GM18520 (cell line): ENCODE data around the gene FOXK1.

Experiments
- ATAC-seq: cut with Tn5 transposase; IDR thresholded peaks from one replicate; pipeline ENCODE4 v1.9.1; 2021; ENCODE audit not compliant: unreplicated experiment

FOXK1 gene

DNA sequence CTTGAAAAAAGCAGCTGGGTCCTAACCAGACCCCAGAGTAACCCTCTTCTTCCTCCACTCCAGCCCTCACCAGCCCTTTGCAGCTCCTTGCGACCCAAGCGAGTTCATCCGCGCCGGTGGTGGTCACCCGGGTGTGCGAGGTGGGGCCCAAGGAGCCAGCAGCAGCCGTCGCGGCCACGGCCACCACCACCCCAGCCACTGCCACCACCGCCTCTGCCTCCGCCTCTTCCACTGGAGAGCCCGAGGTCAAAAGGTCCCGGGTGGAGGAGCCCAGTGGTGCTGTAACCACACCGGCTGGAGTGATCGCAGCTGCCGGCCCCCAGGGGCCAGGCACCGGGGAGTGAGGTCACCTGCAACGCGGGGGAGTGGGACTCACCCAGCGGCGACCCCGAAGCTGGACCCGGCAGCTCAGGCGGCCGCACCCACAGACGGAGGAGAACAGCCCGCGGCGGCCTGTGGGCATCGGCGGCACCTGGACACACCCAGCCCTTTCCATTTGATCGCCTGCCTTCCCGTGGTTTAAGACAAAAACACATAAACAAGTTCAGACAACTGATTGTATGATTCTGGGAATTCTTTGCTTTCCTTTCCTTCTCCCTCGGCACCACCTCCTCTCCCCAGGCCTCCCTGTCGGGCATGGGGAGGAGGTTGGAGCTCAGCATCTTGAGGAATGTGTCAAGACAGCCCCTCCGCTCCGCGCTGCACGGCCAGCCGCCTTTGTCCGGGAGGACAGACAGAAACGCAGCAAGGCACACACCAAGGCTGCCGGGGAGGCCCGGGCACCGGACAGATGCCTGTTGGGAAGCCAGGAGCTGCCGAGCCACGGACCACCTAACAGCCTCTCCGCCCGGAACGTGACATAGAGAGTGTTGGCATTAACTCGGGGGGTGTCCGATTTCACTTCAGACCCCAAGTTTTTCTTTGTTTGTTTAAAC lies 80.3 kb downstream of the FOXK1 start:
- ATAC-seq, result no peak

DNA sequence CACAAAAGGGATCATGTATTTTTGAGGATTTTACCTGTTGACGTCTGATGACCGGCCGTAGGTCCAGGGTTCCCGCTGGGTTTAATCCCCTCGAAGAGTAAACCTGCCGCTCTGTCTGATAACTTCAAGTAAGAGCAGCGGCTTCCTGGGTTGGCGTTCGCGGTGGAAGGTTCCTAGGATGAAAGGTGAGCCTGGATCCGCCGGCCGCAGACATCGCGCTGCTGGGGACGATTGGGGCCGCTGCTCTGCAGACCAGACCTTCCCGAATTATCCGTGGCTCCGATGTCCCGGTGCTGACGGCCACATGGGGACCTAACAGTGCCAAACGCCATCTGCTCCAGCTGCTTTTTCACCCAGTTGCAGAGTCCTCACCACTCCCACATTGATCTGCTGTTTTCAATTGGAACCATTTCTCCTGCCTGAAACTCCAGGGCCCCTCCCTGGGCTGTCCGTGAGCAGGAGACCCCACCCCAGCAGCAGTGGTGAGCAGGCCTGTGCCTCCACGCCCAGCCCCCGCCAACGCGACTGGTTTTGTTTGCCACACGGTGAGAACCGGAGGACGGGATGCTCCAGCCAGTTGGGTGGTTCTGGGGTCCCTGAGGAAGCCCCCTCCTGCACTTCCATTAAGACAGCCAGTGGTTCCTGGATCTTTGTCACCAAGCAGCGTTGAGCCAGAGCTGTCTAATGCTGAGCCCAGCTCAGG lies 81.1 kb downstream of the FOXK1 start:
- no peak for ATAC-seq

DNA sequence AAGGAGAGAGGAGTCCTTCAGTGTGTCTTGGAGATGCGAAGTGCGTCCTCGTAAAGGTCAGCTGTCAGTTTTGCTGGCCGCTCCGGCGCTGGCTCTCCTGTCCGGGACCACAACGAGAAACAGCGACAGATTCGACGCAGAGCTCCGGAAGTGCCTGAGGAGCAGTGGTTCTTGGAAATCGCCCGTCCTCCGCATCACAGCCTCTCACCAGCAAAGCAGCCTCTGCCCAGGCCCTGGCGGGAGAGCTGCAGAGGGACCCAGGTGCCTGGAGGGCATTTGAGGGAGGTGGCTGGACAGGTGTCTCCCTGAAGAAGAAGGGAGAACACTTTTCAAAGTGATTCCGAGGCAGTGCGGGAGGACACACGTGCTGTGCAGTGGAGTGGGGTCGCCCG lies 81.7 kb downstream of the FOXK1 start:
- no peak for ATAC-seq

DNA sequence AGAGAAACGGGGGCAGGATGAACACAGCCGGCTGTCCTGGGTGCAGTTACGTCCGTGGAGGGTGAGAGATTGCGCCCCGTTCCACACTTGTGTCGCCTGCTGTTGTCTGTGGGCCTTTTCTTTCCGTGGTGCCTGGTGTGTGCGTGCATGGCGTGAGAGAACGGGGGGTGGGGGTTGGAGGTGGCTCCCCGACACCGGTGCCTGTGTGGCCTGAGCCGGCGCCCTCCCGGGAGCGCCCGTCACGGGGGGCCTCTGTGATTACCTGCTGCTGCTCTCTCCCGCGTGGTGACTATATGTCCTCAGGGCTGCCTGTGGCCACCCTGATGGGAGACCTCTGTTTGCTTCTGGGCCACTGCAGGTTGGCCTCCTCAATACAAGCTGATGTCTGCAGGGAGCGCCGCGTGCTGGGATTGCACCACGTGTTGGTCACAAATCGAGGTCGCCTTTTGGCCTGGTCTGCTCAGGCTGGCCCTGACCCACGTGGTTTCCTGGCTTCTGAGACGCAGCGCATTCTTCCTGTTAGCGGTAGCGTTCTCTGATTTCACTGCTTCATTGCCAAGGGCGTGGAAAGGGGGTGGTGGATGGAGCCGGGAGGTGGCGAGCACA lies 82.4 kb downstream of the FOXK1 start:
- no peak for ATAC-seq

DNA sequence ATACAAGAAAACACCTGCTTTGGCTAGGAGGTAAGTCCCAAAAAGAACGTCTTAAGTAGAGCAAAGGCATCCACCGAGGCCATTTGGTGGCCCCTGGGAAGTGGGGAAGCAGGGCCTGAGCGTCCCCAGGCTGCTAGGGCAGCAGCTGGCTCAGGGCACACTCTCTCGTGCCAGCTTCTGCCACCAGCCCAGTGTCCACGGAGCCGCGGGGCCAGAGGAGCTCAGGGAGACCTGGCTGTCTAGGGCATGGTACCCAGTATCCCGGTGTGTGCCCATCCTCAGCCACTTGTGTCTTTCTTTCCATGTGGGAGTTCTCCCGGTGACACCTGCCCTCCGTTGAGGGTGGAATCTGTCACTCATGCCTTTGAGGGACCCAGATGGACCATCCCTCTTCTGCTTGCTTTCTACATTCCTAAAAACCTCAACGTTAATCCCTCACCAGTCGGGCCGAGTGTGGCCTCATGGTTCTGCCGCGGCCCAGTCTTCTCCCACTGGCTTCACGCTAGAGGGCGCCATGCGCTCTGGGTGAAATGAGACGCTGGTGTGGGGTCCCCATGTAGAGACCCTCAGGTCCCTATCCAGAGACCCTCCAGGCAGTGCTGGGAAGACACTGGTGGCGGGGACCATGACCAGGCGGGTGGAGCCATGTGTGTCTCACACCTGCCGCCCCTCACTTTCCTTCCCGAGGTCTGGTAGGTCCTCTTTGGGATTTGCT lies 83.8 kb downstream of the FOXK1 start:
- no peak for ATAC-seq

DNA sequence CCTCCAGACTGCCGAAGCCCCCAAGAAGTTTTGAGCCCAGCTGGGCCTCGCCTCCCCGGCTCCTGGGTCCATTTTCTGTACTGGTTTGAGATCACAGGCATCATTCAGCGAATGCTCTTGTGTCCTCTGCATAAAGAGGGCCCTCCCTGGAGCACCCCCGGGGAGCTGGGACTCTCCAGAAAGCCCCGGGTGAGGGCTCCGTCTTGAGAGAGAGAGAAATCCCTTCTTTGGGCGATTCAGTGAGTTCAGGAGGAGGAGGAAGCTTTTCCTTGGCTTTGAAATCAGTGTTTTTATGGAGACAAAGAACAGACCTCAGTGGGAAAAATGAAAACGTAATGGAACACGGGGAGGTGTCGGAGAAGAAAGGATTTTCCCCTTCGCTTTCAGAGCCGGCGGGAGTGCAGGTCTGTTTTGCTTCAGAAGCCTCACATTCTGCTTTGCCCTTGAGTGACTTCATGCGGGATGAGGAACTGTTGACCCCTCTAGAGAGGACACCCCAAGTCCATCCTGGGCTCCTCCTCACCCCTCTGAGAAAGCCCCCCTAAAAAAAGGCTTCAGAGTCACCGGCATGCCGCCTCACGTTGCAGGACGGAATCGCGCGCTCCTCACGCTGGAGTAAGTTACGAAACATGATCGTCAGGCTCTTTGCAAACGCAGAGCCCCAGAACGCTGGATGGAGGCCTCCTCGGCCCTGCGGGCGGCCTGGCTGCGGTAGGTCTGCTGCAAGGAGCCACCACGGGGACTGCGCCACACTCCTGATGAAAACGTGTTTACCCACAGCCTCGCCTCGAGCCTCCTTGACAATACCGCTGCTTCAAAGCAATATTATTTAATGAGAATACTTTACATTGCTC lies 84.8 kb downstream of the FOXK1 start:
- no peak for ATAC-seq

DNA sequence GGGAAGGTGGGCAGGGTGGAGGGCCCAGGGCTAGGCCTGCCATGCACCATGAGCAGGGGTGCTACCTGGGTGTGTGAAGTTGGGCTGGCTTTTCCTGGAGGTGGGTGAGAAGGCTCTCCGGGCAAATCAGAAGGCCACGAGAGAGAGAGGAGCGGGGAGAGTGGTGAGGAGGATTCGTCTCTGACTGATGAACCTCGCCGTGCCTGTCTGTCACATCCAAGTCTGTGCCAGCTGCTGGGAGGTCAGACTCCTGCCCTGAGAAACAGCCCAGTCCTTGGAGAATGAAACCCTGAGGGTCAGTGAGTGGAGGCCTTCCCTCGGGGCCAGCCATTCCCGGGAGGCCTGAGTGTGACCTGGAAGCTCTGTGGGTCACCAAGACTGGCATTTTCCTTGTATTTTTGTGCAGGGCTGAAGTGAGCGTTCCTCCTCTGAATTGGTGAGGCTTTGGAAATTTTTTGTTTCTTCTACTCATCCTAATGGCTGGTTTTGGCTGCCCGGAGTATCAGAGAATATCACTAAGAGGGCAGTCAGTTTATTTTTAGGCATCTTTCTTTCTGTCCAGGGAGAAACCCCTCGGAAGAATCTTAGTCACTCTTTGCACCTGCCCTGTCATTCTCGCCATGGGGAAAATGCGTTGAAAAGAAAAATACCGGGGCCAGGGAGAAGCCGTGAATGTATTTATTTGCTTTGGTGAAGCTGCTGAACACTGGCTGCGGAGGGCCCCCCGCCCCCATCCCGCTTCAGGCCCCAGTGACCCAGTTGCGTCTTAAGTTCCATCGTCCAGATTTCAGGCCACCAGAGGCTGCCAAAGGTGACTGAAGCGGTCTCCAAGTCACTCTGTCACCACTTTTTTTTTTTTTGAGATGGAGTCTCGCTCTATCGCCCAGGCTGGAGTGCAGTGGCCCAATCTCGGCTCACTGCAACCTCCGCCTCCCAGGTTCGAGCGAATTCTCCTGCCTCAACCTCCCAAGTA lies 86.8 kb downstream of the FOXK1 start:
- no peak for ATAC-seq

DNA sequence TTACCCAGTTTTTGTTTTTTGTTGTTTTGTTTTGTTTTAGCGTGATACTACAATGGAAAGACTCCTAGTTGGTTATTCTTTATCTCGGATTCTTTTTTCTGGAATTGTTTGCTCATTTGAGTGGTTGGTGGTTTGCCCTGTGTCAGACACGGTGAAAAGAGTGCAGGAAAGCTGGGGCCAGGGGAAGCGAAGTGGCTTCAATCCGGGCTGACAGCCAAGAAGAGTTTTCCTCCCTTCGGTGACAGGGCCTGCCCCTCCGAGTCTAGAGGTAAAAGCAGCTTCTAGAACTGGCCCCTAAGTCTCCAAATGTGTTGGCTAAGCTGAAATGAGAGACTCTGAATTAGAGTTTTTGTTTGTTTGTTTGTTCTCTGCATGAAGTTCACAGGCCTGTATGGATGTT lies 87.7 kb downstream of the FOXK1 start:
- ATAC-seq, result no peak

DNA sequence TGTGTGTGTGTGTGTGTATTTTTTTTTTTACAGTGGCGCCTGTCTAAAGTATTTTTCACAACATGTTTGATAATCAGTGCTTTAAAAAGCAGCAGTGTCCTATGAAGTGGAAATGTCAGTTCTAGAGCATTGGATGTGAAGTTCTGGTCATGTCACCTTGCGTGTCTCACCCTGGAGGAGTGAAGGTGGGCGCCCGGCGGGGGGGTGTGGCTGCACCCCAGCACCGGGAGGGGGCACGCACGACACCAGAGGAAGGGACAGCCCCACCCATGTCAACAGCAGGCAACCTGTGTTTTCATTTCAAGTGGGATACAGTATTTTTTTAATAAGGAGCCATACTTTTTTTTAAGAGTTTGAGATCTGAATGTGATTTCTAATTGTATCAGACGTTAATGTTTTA lies 88.8 kb downstream of the FOXK1 start:
- ATAC-seq, result no peak

DNA sequence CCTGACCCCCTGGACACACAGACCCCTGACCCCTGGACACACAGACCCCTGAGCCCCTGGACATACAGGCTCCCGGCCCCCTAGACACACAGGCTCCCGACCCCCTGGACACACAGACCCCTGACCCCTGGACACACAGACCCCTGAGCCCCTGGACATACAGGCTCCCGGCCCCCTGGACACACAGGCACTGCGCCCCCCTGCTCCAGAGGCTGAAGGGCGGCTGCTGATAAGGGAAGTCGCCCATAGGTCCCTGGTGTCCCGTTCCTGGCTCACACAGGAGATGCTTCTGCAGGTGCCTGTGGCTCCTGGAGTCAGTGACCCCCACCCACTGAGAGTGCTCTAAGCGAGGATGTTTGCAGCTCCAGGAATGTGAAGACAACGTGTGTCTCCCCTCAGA lies 89.6 kb downstream of the FOXK1 start:
- ATAC-seq, result no peak

DNA sequence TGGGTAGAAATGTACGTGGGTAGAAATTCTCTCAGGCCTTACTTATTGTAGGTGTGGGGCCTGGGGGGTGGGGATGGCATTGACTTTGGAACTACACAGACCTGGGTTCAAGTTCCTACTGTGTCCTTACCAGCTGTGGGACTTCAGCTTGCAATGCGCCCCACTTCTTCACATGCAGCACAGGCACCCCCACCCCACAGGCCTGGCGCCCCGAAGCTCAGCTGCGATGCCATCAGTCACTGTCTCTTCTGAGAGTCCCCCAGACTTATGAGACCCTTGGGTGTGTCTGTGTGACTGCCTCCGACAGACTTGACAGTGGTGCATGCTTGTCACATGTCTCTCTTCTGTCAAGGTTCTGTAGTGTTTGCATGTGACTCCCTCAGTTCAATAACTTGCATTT lies 90.2 kb downstream of the FOXK1 start:
- ATAC-seq, result no peak

DNA sequence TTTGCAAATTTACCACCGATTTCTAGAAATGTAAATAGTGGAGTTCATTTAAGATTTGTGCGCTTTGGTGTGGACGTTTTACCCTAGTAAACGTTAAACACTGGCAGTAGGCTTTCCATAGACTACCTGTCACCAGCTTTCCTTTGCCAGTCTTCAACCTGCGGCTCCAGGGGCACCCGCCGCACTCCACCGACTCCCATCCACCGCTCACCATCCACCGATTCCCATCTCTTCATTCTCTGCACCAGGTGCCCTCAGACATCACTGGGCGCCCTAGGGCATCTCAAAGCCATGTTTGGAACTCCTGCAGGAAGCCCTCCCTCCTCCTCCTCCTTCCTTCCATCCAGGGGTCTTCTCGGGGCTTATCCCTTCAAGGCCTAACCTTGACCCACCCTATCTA lies 91.9 kb downstream of the FOXK1 start:
- ATAC-seq, result no peak

DNA sequence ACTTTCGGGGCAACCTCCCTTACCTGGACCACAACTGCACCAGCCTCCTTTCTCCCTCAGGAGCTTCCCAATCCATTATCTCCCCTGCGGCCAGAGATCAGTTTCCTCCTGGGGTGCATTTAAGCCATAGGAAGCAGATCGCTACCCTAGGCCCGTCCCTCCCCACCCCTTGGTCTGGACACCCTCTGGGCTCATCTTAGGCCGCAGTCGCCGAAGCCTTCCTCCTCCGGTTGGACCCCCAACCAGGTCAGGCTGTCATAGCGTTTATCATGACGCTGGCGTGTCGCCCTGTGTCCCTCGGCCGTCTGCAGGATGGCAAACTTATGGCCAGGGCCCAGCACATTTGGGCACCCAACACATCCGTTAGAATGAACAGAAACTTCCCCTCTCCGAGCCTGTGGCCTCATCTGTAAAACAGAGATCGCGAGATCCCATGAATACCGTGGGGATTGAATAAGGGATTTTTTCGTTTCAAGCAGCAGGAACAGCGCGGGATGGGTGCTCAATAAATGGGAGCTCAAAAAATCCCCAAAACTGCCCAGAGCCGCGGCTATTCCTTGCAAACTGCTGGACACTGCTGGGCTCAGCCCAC lies 92.7 kb downstream of the FOXK1 start:
- ATAC-seq, result peak; percentile 19

DNA sequence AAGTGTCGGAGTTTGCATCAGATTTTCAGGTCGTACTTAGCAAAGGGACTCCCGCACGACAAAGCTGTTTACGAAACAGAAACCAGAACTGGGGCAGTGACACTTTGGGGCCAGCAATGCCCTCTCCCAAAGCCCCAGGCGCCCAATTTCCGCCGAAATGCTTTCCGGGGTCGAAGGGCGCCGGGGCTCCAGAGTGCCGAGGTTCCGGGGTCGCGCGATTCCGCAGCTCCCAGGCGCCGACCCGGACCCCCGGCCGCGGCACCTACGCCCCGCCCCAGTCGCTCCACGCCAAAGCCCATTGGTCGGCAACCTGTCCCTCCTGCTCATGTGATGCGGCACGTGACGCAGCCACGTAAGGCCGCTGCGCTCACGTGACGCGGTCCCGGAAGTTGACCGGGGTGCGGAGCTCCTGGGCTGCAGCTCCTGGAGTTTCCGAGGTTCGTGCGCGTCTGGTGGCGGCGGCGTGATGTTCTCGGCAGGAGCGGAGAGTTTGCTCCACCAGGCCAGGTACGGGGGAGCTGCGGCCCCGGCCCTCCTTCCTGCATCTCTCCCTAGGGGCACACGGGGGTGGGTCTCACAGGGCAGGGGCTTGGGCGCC lies 93.3 kb downstream of the FOXK1 start, which contains the start of gene AP5Z1:
Gene AP5Z1, plus strand, starts transcription at position 374 of the 598 bp plus-strand sequence. Its CDS starts 93 bp downstream, at position 467.
- ATAC-seq, result peak; percentile 86

DNA sequence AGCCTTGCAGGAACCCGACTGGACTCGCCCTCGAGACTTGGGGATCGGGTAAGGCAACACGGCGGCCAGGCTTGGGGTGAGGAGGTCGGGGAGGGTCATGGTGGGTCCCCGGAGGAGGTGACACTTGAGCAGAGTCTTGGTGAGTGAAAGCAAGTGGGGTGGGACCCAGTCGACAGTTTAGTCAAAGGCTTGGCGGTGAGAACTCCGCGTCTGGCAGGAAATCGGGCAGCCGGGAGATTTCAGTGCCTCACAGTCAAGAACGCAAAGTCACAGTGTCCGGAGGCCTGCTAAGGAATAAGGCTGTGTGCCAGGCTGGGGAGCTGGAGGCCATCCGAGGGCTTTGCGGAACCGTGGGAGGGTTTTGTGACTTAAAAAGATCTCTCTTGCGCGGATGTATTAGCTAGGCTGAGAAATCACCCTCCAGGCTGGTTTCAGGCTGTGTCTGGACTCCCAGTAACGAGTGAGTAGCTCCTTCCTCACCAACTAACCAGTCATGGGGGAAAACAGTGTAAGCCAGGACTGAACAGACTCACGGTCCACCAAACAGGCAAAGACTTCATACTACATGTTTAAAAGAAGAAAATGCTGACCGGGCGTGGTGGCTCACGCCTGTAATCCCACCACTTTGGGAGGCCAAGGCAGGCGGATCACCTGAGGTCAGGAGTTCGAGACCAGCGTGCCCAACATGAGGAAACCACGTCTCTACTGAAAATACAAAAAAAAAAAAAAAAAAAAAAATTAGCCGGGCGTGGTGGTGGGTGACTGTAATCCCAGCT lies 93.9 kb downstream of the FOXK1 start:
- no peak for ATAC-seq

DNA sequence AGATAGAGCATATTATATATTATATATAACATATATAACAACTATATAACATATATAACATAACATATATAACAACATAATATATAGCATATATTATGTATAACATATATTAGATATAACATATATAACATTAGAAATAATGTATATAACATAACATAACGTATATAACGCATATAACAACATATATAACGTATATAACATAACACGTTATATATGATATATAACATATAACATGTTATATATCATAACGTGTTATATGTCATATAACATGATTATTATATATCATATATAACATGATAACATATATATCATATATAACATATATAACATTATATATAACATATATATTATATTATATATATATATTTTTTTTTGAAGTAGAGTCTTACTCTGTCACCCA lies 97.0 kb downstream of the FOXK1 start:
- ATAC-seq, result no peak

DNA sequence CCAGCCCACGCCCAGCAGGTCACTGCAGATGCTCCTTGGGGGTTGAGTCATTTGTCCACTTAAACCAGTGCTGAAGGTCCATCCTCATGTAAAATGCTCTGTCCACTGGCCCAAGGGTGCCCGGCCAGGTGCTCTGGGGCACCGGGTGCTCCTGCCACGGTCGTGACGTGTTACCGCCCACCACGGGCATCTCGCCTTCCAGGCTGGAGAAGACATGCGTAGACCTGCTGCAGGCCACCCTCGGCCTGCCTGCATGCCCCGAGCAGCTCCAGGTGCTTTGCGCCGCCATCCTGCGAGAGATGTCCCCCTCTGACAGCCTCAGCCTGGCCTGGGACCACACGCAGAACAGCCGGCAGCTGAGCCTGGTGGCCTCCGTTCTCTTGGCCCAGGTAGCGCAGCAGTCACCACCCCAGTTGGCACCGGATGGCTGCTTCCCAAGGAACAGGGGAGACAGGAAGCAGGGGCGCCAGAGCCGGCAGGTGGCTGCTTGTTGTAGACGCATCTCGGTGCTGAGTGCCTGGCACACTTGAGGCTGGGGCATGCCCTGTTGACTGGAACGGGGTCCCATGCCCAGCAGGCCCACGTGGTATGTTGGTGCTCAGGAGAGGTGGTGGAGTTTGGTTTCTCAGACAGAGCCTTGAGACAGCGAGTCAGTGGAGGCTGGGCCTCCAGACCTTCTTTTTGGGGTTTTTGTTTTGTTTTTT lies 99.4 kb downstream of the FOXK1 start:
- ATAC-seq, result no peak
